Cardiac fibroblast (primary cell): ENCODE data around the gene PPP2R3B.
"Not testable (repeated sequence)": the region's sequence is repeated elsewhere in the genome, so short reads cannot be mapped to it uniquely, and the experiment has no call there.

Experiments used
- DNase-seq, 2 donors: peaks; one replicate each; pipeline versions ENCODE4 v3.0.0 to v3.0.0-alpha.2; 2010; ENCODE audit warnings: low read depth in 2 of 2
- H3K4me3 ChIP-seq, 2 donors: replicated peaks in 1 of 2; 1 replicate in 1 of 2; 2 replicates in 1 of 2; pipeline ENCODE4 v1.5.1; 2011; ENCODE audit warnings: low read depth in 2 of 2, low read length in 2 of 2, mild to moderate bottlenecking in 2 of 2, moderate library complexity in 1 of 2
- TF ChIP-seq, protein P1 (sequence below): IDR thresholded peaks from one replicate; pipeline ENCODE4 v1.5.1; 2011; ENCODE audit warnings: low read depth, mild to moderate bottlenecking, low read length, inconsistent platforms

Gene PPP2R3B

DNA sequence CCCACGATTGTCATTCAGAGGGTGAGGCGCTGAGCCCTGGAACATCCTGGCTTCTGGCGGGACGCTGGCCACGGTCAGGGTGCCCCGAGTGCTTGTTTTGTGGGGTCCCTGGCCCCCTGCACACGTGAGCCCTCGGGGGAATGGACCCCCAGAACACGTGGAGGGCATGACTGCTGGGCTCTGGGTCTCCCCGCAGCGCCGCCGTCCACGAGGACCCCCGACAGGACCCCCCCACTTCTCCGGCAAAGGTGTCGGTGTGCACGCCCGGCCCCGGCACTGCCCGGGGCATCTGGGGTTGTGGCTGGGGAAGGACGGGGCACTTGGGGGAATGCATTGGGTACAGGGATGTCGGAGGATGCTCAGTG is 54.2 kb downstream of the PPP2R3B start:
- DNase-seq, result no peak
- TF ChIP-seq, protein P1, sequence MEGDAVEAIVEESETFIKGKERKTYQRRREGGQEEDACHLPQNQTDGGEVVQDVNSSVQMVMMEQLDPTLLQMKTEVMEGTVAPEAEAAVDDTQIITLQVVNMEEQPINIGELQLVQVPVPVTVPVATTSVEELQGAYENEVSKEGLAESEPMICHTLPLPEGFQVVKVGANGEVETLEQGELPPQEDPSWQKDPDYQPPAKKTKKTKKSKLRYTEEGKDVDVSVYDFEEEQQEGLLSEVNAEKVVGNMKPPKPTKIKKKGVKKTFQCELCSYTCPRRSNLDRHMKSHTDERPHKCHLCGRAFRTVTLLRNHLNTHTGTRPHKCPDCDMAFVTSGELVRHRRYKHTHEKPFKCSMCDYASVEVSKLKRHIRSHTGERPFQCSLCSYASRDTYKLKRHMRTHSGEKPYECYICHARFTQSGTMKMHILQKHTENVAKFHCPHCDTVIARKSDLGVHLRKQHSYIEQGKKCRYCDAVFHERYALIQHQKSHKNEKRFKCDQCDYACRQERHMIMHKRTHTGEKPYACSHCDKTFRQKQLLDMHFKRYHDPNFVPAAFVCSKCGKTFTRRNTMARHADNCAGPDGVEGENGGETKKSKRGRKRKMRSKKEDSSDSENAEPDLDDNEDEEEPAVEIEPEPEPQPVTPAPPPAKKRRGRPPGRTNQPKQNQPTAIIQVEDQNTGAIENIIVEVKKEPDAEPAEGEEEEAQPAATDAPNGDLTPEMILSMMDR, result no peak
- H3K4me3 ChIP-seq, result no peak overlapping the region

DNA sequence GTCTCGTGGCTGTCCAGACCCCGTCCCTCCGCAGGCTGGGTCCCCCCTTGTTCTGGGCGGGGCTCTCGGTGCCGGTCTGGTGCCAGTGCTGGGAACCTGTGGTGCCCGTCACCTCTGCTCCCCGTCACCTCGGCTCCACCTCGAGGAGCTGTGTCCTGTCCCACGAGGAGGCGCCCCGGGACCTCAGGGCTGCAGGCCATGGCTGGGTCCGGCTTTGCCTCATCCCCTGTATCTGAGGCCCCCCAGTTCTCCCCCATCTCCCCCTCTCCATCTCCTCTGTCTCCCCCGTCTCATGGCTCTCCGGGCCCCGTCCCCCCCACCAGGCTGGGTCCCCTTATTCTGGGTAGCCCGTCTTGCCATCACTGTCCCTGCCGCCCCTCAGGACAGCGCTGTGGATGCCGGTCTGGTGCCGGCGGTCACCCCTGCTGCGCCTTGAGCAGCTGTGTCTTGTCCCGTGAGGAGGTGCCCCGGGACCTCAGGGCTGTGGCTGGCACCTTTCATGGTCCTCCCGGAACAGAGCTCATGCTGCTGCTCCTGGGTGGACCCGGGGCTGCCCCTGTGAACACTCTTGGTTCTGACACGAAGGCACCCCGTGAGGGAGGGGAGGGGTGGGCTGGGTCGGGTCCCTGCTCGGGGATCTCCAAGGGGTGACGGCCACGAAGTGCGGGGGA is 54.7 kb downstream of the PPP2R3B start:
- no peak overlapping the region for H3K4me3 ChIP-seq
- TF ChIP-seq, protein P1, result no peak
- DNase-seq, result no peak

DNA sequence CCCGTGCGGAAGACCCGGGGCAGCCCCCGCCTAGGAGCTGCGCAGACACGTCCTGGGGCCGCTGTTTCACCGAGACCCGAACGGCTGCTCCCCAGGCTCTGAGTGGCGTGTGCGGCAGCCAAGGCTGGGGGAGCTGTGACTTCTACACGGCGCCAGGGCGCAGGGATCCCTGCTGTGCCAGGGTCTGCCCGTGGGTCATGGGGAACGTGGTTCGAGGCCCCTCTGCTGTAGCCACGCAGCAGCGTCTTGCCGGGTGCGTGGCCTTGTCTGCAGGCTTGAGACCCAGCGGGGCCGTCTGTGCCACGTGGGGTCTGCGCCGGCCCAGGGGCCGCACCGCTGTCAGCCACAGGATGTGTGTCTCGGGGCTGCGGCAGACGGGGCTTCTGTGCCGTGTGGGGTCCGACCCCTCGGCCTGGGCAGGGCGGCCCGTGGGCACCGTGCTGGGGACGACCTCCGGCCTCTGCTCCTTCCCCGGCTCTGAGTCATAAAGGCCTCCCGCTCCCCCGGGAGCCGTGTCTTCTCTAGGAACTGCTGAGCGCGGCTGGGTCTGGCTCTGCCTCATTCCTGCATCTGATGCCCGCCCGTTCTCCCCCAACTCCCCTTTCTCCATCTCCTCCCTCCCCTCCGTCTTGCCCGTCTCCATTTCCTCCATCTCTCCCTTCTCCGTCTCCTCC is 55.4 kb downstream of the PPP2R3B start:
- DNase-seq, result peak; percentile 49 to 60
- TF ChIP-seq, protein P1, result no peak
- no peak overlapping the region for H3K4me3 ChIP-seq

DNA sequence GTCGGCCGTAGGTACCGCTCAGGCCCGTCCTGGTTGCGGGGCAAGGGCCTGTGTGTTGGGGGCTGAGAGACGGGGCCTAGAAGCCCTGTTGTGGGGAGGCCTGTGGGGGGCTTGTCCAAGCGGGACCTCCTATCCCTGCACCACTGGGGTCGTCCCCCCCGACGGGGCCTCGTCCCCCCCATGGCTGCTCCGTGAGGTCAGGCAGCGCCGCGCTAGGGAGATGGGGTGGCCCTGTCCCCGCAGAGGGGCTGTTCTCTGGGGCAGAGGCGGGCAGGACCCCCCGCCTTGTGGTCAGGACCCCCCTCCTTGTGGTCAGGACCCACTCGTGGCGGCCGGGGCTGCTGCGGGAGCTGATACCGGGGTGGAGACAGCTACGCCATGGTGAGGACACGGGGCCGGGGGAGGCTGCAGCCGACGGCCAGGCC is 56.0 kb downstream of the PPP2R3B start:
- no peak for DNase-seq
- no peak overlapping the region for H3K4me3 ChIP-seq
- TF ChIP-seq, protein P1, result no peak

DNA sequence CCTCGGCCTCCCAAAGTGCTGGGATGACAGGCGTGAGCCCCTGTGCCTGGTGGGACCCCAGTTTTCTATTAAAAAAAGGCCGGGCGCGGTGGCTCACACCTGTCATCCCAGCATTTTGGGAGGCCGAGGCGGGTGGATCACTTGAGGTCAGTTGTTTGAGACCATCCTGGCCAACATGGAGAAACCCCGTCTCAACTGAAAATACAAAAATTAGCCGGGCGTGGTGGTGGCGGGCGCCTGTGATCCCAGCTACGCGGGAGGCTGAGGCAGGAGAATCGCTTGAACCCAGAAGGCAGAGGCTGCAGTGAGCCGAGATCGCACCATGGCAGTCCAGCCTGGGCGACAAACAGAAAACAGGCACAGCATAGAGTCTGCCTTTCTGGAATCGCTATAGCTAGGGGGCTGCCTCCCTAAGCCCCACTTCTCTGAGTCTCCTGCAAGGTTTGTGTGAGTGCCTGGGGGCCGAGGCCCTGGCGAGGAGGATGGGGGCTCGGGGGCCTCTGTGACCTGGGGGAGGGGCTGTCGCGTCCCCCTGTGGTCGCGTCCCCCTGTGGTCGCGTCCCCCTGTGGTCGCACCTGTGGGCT is 56.5 kb downstream of the PPP2R3B start:
- not testable (repeated sequence) for H3K4me3 ChIP-seq, DNase-seq

DNA sequence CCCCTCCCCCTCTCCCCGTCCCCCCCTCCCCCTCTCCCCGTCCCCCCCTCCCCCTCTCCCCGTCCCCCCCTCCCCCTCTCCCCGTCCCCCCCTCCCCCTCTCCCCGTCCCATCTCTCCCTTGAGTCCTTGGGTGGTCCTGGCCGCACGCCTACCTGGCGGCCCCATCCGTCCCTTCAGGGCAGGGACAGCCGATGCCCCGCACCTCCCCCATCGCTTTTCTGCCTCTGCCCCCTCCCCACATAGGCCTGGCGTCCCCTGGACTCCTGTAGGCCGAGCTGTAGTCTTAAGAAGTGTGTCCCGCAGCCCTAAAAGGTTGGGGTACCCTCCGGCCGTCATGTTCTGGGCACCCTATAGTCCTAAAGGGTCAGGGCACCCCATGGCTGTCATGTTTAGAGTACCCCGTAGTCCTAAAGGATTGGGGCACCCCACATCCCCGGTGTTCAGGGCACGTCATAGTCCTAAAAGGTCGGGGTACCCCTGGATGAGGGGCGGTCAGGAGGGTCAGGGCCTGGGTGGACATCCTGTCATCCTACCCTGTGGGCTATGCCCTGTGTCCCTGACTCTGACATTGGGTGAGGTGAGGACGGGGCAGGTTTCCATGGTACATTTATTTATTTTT is 57.3 kb downstream of the PPP2R3B start:
- TF ChIP-seq, protein P1, result no peak
- no peak overlapping the region for H3K4me3 ChIP-seq
- DNase-seq, result no peak

DNA sequence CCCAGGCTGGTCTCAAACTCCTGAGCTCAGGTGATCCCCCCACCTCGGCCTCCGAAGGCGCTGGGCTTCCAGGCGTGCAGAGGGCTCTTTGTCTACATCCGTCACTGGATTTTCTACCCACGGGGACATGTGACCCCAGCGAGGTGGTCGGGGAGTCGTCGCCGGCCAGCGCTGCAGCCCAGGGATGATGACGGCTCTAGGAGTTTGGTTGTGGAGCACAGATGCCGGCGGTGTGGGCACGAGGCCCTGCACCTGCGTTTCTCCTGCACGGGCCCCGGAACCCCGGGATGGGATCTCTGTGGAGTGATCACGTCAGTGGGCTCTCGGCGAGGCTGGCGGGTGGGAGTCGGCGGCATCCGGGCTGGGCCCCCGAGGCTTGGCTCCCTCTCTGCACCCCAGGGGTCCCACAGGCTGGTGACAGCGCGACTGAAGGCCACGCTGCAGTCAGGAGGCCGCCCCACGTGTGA is 59.0 kb downstream of the PPP2R3B start:
- H3K4me3 ChIP-seq, result no peak overlapping the region
- TF ChIP-seq, protein P1, result no peak
- no peak for DNase-seq

DNA sequence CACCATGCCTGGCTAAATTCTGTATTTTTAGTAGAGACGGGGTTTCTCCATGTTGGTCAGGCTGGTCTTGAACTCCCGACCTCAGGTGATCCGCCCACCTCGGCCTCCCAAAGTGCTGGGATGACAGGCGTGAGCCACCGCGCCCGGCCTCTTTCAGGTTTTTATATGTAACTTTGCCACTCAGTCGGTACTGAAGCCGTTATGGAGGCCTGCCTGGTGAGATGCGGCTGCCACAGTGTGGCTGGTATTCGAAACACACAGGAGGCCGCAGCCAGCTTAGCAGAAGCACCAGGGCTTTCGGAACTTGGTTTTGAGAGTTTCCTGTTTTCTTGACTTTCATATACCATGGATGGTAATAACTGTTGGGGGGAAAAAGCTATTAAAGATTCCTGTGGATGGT is 62.0 kb downstream of the PPP2R3B start:
- not testable (repeated sequence) for H3K4me3 ChIP-seq, DNase-seq
